Measurements from ENCODE around the gene GASK1A. TPM values are rescaled to one million over a fixed set of nuclear protein-coding genes. Genes with fewer than 3 reads are reported as not detected.

GASK1A gene
- total RNA-seq, 1 experiment from 2014 or later, result not detected

- in situ Hi-C loops (cut with HindIII; ENCODE audit: low pct_unique_long_range_greater_than_20kb, low sequenced_read_pairs), result no loop called here
- BruUV-seq (replicated peaks), result no TSS peak
- TF ChIP-seq TCF7L2 (IDR thresholded peaks at IDR 0.05; ENCODE audit: low read depth, low read length) (no peak), POLR2AphosphoS5 (IDR thresholded peaks at IDR 0.05; ENCODE audit: low read depth, low read length) (no peak), SIN3A (IDR thresholded peaks at IDR 0.05; ENCODE audit: borderline replicate concordance, insufficient read depth, low read depth, low read length) (no peak)
- TF ChIP-seq, protein P1, sequence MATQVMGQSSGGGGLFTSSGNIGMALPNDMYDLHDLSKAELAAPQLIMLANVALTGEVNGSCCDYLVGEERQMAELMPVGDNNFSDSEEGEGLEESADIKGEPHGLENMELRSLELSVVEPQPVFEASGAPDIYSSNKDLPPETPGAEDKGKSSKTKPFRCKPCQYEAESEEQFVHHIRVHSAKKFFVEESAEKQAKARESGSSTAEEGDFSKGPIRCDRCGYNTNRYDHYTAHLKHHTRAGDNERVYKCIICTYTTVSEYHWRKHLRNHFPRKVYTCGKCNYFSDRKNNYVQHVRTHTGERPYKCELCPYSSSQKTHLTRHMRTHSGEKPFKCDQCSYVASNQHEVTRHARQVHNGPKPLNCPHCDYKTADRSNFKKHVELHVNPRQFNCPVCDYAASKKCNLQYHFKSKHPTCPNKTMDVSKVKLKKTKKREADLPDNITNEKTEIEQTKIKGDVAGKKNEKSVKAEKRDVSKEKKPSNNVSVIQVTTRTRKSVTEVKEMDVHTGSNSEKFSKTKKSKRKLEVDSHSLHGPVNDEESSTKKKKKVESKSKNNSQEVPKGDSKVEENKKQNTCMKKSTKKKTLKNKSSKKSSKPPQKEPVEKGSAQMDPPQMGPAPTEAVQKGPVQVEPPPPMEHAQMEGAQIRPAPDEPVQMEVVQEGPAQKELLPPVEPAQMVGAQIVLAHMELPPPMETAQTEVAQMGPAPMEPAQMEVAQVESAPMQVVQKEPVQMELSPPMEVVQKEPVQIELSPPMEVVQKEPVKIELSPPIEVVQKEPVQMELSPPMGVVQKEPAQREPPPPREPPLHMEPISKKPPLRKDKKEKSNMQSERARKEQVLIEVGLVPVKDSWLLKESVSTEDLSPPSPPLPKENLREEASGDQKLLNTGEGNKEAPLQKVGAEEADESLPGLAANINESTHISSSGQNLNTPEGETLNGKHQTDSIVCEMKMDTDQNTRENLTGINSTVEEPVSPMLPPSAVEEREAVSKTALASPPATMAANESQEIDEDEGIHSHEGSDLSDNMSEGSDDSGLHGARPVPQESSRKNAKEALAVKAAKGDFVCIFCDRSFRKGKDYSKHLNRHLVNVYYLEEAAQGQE (IDR thresholded peaks at IDR 0.05; ENCODE audit: insufficient read depth in 1 of 2, low read depth in 2 of 2, low read length in 1 of 2), result no peak
- TF ChIP-seq, protein P2, sequence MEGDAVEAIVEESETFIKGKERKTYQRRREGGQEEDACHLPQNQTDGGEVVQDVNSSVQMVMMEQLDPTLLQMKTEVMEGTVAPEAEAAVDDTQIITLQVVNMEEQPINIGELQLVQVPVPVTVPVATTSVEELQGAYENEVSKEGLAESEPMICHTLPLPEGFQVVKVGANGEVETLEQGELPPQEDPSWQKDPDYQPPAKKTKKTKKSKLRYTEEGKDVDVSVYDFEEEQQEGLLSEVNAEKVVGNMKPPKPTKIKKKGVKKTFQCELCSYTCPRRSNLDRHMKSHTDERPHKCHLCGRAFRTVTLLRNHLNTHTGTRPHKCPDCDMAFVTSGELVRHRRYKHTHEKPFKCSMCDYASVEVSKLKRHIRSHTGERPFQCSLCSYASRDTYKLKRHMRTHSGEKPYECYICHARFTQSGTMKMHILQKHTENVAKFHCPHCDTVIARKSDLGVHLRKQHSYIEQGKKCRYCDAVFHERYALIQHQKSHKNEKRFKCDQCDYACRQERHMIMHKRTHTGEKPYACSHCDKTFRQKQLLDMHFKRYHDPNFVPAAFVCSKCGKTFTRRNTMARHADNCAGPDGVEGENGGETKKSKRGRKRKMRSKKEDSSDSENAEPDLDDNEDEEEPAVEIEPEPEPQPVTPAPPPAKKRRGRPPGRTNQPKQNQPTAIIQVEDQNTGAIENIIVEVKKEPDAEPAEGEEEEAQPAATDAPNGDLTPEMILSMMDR (IDR thresholded peaks at IDR 0.05), result no peak
Observed at GRCh38 chr3:43038010-43038409, 58.9 kb downstream of the GASK1A start.

DNA sequence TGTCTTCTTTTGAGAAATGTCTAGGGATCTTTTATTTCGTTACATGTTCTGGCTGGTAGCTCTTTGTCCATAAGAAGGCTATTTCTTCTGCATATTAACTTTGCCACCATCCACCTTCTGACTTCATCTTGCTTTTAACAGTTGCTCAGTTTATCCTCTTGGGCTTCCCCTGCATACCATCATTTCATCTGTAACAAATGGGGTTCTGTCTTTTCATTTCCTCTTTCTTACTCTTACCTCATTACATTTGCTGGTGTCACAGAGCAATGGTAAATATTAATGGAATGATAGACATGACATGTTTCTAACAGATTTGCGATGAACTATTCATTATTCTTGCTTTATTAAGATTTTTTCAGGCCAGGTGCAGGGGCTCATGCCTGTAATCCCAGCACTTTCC is 62.4 kb downstream of the GASK1A start:
- Histone ChIP-seq H3K4me3 (ENCODE audit: low read depth in 2 of 2, low read length in 2 of 2) (no peak overlapping the region), H3K36me3 (ENCODE audit: control insufficient read depth, insufficient read depth, low read length) (no peaks in the 10 kb centered on the region), H3K4me1 (ENCODE audit: control insufficient read depth, insufficient read depth, low read length) (no peaks in the 10 kb centered on the region), H3K9me3 (ENCODE audit: control insufficient read depth, insufficient read depth, low read depth, low read length) (no peaks in the 10 kb centered on the region), H3K27ac (ENCODE audit: low read length) (no peak overlapping the region), H3K27me3 (ENCODE audit: control insufficient read depth, insufficient read depth, low read length) (no peaks in the 10 kb centered on the region; the same call in 1 of the 2 replicates)
- intact Hi-C loops (cut with micrococcal nuclease; ENCODE audit: unreplicated experiment), result no loop called here
- POLR2A ChIA-PET, result no interaction called here
- DNase-seq (ENCODE audit: low read depth, low spot score), result no peak
- BruUV-seq (replicated peaks), result no TSS peak
- TF ChIP-seq SIN3A (IDR thresholded peaks at IDR 0.05; ENCODE audit: borderline replicate concordance, insufficient read depth, low read depth, low read length) (no peak), TCF7L2 (IDR thresholded peaks at IDR 0.05; ENCODE audit: low read depth, low read length) (no peak), POLR2AphosphoS5 (IDR thresholded peaks at IDR 0.05; ENCODE audit: low read depth, low read length) (no peak)
- TF ChIP-seq, protein P1 (IDR thresholded peaks at IDR 0.05; ENCODE audit: insufficient read depth in 1 of 2, low read depth in 2 of 2, low read length in 1 of 2), result no peak
- TF ChIP-seq, protein P2 (IDR thresholded peaks at IDR 0.05), result no peak
- CTCF ChIA-PET, result no interaction called here
- in situ Hi-C loops (cut with HindIII; ENCODE audit: low pct_unique_long_range_greater_than_20kb, low sequenced_read_pairs), result no loop called here
- ATAC-seq, result no peak

More at GRCh38 chr3:43038010-43038409, 58.9 kb downstream of the GASK1A start:
- no peak overlapping the region for H3K4me3 ChIP-seq (ENCODE audit: low read depth in 2 of 2, low read length in 2 of 2)
- no peak overlapping the region for H3K27ac ChIP-seq (ENCODE audit: low read length)
- no peak for DNase-seq (ENCODE audit: low read depth, low spot score)
- ChIA-PET CTCF (no interaction called here), POLR2A (no interaction called here)
- ATAC-seq, result no peak
- no peaks in the 10 kb centered on the region for H3K4me1 ChIP-seq (ENCODE audit: control insufficient read depth, insufficient read depth, low read length)
- no peaks in the 10 kb centered on the region for H3K9me3 ChIP-seq (ENCODE audit: control insufficient read depth, insufficient read depth, low read depth, low read length)
- intact Hi-C loops (cut with micrococcal nuclease; ENCODE audit: unreplicated experiment), result no loop called here
- H3K36me3 ChIP-seq (ENCODE audit: control insufficient read depth, insufficient read depth, low read length), result no peaks in the 10 kb centered on the region
- H3K27me3 ChIP-seq (ENCODE audit: control insufficient read depth, insufficient read depth, low read length), result no peaks in the 10 kb centered on the region; the same call in 1 of the 2 replicates
